Activated CD8-positive, alpha-beta T cell treated with anti-CD3 and anti-CD28 coated beads, Interleukin-2, amount 10 ng/mL, durations not matched to agents 7 days and 5 days (primary cell): ENCODE measurements around the gene FAM168A. TPM values are rescaled to one million over a fixed set of nuclear protein-coding genes. Genes with fewer than 3 reads are reported as not detected.

Experiments
- ATAC-seq: fragments of 150-1000 bp; cut with Tn5 transposase; one replicate; pipeline ENCODE4 v1.10.0; 2021; ENCODE audit warnings: moderate library complexity
- CTCF ChIA-PET: fragments of 350-600 bp; sonication (Branson Sonifier 250); formaldehyde crosslinking; loops from one replicate; lab custom pipeline; 2021; ENCODE audit warnings: antibody characterized with exemption; lab: Charles Lee
- POLR2A ChIA-PET: fragments of 350-600 bp; sonication (Branson Sonifier 250); formaldehyde crosslinking; loops from one replicate; lab custom pipeline; 2021; ENCODE audit warnings: antibody characterized with exemption; lab: Charles Lee
- DNase-seq: peaks from one replicate; pipeline ENCODE4 v3.0.0-alpha.2; 2020
- H3K27ac Mint-ChIP-seq: one replicate; pipeline ENCODE4 v1.8.0; 2021; ENCODE audit warnings: mild to moderate bottlenecking, mixed read lengths
- H3K27me3 Mint-ChIP-seq: one replicate; pipeline ENCODE4 v1.8.0; 2021; ENCODE audit warnings: low read depth, mixed read lengths
- H3K36me3 Mint-ChIP-seq: one replicate; pipeline ENCODE4 v1.8.0; 2021; ENCODE audit warnings: low read depth, mixed read lengths
- H3K4me1 Mint-ChIP-seq: one replicate; pipeline ENCODE4 v1.8.0; 2021; ENCODE audit warnings: low read depth, mixed read lengths
- H3K4me3 Mint-ChIP-seq: one replicate; pipeline ENCODE4 v1.8.0; 2021; ENCODE audit warnings: mild to moderate bottlenecking, mixed read lengths
- H3K9me3 Mint-ChIP-seq: one replicate; pipeline ENCODE4 v1.8.0; 2022; ENCODE audit warnings: mixed read lengths; ENCODE audit not compliant: insufficient read depth
- total RNA-seq, 2 experiments: library from RNA; stranded (reverse); gene quantifications; one replicate each; pipeline ENCODE4 v1.2.3, GENCODE V29; 2021

The FAM168A gene
- total RNA-seq, 2 experiments from 2014 or later, result 25.9 to 27.8 TPM

DNA sequence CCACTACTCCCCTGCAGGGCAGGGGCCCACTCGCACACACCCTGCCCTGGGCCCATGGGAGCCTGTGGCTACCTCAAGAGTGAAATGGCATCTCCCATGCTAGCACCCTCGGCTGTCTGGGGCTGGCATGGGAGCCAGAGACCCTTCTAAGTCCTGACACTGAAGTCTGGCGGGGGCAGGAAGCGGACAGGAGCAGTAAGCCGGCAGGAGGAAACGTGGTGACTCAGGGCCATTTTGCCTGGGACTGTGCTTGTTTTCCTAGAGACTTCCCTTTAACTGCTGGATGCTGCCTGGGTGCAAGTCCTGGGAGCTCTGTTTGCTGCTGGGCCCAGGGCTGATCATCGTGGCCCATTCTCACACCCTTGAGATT is 204.9 kb downstream of the FAM168A start:
- peaks cover 39% of the 10 kb centered on the region for H3K36me3 Mint-ChIP-seq
- H3K27ac Mint-ChIP-seq, result peak overlapping the region; percentile 69
- no peak for DNase-seq
- no peaks in the 10 kb centered on the region for H3K9me3 Mint-ChIP-seq
- peaks cover 22% of the 10 kb centered on the region for H3K4me1 Mint-ChIP-seq
- H3K27me3 Mint-ChIP-seq, result no peaks in the 10 kb centered on the region
- no peak overlapping the region for H3K4me3 Mint-ChIP-seq
- POLR2A ChIA-PET, result no interaction called here
- CTCF ChIA-PET, result interaction anchor here (0.7 to 3.6 kb wide), 23 partner anchors 8 to 268 kb away, joined by 3 to 101 read pairs (median 3); no protein-coding TSS in a partner anchor
- no peak for ATAC-seq

DNA sequence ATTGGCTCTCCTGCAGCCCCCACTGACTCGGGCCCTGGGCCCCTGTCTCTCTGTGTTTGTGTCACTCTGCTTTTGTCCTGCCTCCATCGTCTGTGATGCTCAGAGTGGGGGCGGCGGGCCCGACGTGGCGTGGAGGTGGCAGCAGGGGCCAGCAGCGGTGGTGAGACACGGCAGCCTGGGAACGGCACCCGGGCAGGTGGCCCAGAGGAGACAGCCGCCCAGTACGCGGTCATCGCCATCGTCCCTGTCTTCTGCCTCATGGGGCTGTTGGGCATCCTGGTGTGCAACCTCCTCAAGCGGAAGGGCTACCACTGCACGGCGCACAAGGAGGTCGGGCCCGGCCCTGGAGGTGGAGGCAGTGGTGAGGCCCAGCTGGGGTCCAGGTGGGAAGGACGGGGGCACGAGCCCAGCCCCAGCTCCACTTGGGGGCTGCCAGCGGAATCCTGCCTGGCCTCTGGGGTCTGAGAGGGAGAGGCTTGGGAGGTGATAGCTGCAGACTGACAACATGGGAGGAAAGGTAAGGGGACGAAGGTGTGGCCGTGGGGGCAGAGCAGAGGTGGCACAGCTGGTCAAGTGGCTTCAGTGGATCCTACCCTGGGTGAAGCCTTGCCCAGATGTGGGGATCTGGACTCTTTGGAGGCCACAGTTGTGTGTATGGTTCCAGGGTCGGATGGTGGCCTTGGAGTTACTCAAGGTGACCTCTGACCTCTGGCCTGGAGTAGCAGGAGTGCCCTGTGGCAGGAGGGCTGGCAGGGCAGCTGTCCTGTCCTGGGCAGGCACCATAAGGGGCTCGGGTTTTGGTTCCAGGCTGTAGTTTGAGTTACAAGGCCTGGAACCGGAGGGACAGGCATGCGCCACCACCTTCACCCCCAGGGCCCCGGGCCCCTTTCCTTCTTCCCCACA is 205.6 kb downstream of the FAM168A start:
- Mint-ChIP-seq H3K9me3 (no peaks in the 10 kb centered on the region), H3K4me3 (no peak overlapping the region), H3K4me1 (peaks cover 28% of the 10 kb centered on the region), H3K36me3 (peaks cover 38% of the 10 kb centered on the region), H3K27me3 (no peaks in the 10 kb centered on the region), H3K27ac (no peak overlapping the region)
- no peak for ATAC-seq
- POLR2A ChIA-PET, result no interaction called here
- no peak for DNase-seq
- CTCF ChIA-PET, result interaction anchor here (0.7 to 3.6 kb wide), 21 partner anchors 7 to 268 kb away, joined by 3 to 101 read pairs (median 4); no protein-coding TSS in a partner anchor

DNA sequence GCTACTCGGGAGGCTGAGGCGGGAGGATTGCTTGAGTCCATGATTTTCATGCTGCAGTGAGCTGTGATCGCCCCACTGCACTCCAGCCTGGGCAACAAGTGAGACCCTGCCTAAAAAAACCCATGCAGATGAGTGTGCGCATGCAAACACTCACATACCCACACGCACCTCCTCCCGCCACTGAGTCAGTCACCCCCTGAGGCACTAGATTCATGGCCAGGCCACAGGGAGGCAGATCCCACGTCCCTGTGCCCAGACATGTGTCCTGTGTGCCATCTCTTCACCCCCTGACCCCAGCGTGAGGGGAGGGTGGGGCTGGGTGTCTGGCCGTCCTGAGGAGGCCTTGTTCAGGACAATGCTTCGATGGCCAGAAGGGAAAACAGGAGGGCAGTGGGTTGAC is 206.2 kb downstream of the FAM168A start:
- CTCF ChIA-PET, result interaction anchor here (2.3 to 3.6 kb wide), 2 partner anchors 10 to 41 kb away, joined by 11 to 101 read pairs; no protein-coding TSS in a partner anchor
- H3K27ac Mint-ChIP-seq, result no peak overlapping the region
- H3K4me3 Mint-ChIP-seq, result no peak overlapping the region
- no peaks in the 10 kb centered on the region for H3K27me3 Mint-ChIP-seq
- H3K9me3 Mint-ChIP-seq, result no peaks in the 10 kb centered on the region
- peaks cover 35% of the 10 kb centered on the region for H3K36me3 Mint-ChIP-seq
- H3K4me1 Mint-ChIP-seq, result peaks cover 35% of the 10 kb centered on the region
- DNase-seq (no peak), ATAC-seq (no peak)
- POLR2A ChIA-PET, result no interaction called here

DNA sequence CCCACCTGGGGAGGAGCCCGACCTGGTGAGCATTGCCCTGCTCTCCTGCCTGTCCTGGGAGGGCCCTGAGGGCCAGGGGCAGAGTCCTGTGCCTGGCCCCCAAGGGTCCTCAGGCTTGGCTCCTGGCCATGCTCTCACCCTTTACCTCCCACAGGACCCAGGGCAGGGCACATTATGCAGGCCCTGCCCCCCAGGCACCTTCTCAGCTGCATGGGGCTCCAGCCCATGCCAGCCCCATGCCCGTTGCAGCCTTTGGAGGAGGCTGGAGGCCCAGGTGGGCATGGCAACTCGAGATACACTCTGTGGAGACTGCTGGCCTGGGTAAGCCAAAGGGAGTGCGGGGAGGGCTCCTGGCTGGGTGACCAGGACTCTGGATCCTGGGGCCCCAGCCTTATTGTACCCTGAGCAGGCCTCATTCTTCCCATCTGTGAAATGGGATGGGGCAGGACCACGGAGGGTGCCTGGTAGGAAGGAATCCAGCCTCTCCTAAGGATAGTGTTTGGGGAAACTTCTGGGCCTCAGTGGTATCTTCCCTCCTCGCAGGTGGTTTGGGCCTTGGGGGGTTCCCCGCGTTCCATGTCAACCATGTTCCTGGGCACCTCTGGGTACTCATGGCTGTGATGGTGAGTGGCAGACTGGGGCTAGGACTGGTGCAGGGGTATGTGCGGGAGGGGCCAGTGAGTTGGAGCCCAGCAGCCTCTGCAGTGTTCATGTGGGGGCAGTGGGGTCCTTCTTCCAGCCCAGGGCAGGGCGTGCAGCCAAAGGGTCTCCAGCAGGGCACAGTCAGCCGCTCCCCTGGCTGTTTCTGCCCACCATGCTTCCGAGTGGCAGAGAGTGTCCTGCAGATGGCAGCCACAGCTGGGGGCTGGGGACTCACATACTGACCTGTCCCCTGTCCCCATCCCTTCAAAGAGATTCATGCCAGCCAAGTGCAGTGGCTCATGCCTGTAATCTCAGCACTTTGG is 207.0 kb downstream of the FAM168A start:
- CTCF ChIA-PET, result interaction anchor here (1.4 kb wide), 1 partner anchor 41 kb away, joined by 3 read pairs; no protein-coding TSS in a partner anchor
- H3K36me3 Mint-ChIP-seq, result peaks cover 30% of the 10 kb centered on the region
- ATAC-seq, result no peak

DNA sequence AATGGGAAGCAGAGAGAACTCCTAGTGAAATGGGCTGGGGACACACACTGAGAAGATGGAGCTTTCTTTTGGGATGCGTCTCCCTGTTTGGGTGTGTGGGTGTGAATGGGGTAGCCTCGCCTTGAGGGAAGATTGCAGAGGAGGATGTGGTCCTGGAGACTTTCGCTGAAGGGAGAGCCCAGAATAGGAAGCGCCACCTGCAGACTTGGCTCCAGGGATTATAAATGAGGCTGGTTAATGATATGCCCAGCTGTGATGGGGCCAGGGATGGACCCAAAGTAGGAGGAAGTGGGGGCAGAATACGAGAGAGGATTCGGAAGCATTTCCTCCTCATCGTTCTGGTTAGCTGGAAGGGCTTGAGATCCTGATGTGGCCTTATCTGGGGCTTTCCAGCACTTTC is 208.0 kb downstream of the FAM168A start:
- peaks cover 26% of the 10 kb centered on the region for H3K36me3 Mint-ChIP-seq
- DNase-seq, result no peak
- ChIA-PET CTCF (interaction anchor here (1.4 to 9.1 kb wide), 2 partner anchors 38 to 40 kb away, joined by 3 to 75 read pairs; no protein-coding TSS in a partner anchor), POLR2A (interaction anchor here (1.7 kb wide), 1 partner anchor 13 kb away, joined by 3 read pairs; no protein-coding TSS in a partner anchor)
- H3K4me3 Mint-ChIP-seq, result no peak overlapping the region
- no peak overlapping the region for H3K27ac Mint-ChIP-seq
- no peaks in the 10 kb centered on the region for H3K27me3 Mint-ChIP-seq
- no peaks in the 10 kb centered on the region for H3K9me3 Mint-ChIP-seq
- H3K4me1 Mint-ChIP-seq, result peaks cover 52% of the 10 kb centered on the region
- no peak for ATAC-seq

More for the DNA sequence above, 207.0 kb downstream of the FAM168A start:
- Mint-ChIP-seq H3K4me1 (peaks cover 43% of the 10 kb centered on the region), H3K9me3 (no peaks in the 10 kb centered on the region), H3K27me3 (no peaks in the 10 kb centered on the region), H3K27ac (peak overlapping the region; percentile 34), H3K4me3 (no peak overlapping the region)
- no peak for DNase-seq
- POLR2A ChIA-PET, result no interaction called here

DNA sequence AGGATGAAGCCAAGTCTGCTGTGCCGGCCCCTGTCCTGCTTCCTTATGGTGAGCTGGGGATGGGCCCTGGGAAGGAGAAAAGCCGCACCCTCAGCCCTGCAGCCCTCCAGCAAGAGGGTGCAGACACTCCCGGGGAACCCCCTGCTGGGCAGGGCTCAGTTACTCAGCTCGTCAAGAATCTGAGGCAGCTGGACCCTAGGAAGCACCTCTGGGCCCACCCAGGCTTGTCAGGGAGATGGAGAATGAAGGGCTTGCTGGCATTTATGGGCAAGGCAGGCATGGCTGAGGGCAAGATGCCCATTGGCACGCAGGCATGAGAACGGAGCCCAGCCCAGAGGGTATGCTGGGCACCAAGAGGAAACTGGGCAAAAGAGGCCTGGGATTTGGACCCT is 208.8 kb downstream of the FAM168A start:
- peak overlapping the region; percentile 47 for H3K27ac Mint-ChIP-seq
- DNase-seq (no peak), ATAC-seq (no peak)
- no peak overlapping the region for H3K4me3 Mint-ChIP-seq
- ChIA-PET POLR2A (interaction anchor here (1.7 kb wide), 1 partner anchor 12 kb away, joined by 3 read pairs; no protein-coding TSS in a partner anchor), CTCF (interaction anchor here (1.0 to 9.1 kb wide), 4 partner anchors 29 to 82 kb away, joined by 3 to 75 read pairs (median 10); partner anchors contain the start of gene ARHGEF17)
- H3K27me3 Mint-ChIP-seq, result no peaks in the 10 kb centered on the region
- no peaks in the 10 kb centered on the region for H3K9me3 Mint-ChIP-seq
- peaks cover 60% of the 10 kb centered on the region for H3K4me1 Mint-ChIP-seq
- H3K36me3 Mint-ChIP-seq, result peaks cover 21% of the 10 kb centered on the region

DNA sequence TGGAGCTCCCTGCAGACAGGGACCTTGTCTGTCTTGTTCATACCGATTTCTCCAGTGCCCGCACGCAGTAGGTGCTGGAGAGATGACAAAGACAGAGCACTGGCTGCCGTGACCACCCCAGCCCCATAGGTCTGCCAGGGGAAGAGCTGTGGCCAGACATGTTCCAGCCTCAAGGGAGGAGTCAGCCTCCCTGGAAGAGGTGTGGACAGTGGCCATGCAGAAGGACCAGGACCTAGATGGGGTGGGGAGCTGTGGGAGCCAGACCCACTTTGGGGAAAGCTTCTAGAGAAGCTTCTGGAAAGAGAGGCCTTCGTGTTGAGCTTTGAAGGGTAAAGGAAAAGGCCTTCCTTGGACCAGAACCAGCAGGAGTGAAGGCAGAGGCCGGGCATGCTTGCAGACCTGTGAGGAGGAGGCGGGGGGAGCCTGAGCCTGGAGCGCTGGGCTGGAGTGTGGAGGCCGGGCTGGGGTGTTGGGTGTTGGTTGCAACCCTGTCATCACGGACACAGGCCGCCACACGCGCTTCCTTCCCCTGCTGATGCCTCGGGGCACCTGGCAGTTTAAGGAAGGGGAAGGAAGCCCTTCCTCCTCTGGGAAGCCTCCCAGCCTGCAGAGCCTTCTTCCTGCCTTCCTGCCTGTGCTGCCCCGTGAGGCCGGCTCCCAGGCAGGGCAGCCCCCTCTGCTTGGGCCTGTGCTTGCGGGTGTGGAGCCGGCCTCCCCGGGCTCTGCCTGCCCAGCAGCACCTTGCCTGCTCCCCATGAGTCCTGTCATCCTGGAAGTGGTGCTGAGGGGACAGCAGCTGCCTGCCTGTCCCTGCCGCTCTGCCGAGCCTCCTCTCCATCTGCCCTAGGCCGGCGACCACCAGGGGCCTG is 209.4 kb downstream of the FAM168A start:
- Mint-ChIP-seq H3K27ac (peak overlapping the region; percentile 94), H3K4me1 (peaks cover 66% of the 10 kb centered on the region), H3K36me3 (peaks cover 18% of the 10 kb centered on the region), H3K4me3 (no peak overlapping the region), H3K9me3 (no peaks in the 10 kb centered on the region), H3K27me3 (no peaks in the 10 kb centered on the region)
- ChIA-PET POLR2A (interaction anchor here (1.7 kb wide), 1 partner anchor 11 kb away, joined by 3 read pairs; no protein-coding TSS in a partner anchor), CTCF (interaction anchor here (1.0 to 9.1 kb wide), 3 partner anchors 28 to 82 kb away, joined by 3 to 75 read pairs (median 18); partner anchors contain the start of gene ARHGEF17)
- DNase-seq (no peak), ATAC-seq (no peak)

DNA sequence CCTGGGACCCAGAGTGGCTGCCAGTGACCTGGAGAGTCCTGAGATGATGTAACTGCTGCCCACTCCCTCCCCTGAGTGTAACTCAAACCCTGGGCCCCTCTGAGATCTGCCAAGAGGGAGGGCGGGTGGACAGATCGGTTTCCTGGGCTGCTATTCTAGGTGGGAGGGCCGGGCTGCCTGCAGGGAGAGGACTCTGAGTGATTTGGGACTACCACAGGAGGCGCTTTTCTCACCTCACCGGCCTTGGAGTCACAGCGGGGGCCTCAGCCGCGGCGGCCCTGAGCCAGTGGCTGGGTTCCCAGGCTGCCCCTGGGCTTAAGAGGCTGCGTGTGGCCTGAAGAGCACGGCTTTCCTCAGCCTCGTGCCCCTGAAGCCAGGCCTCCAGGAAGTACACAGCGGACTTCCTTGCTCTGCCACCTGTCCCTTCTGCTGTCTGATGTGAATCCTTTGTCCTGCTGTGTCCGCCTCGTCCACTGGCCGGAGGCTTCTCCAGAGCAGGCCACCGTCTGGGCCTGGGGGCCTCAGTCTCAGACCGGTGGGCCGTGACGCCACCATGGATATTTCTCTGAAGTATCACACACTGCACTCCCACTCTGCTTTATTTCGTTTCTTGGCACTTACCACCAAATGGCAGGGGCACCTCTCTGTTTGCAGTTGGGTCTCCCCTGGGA is 210.2 kb downstream of the FAM168A start:
- POLR2A ChIA-PET, result no interaction called here
- Mint-ChIP-seq H3K27me3 (no peaks in the 10 kb centered on the region), H3K9me3 (no peaks in the 10 kb centered on the region), H3K4me3 (no peak overlapping the region), H3K36me3 (peaks cover 18% of the 10 kb centered on the region), H3K27ac (peak overlapping the region; percentile 94), H3K4me1 (peaks cover 67% of the 10 kb centered on the region)
- ATAC-seq (no peak), DNase-seq (no peak)
- CTCF ChIA-PET, result interaction anchor here (5.8 to 9.1 kb wide), 2 partner anchors 36 to 81 kb away, joined by 18 to 75 read pairs; partner anchors contain the start of gene ARHGEF17

DNA sequence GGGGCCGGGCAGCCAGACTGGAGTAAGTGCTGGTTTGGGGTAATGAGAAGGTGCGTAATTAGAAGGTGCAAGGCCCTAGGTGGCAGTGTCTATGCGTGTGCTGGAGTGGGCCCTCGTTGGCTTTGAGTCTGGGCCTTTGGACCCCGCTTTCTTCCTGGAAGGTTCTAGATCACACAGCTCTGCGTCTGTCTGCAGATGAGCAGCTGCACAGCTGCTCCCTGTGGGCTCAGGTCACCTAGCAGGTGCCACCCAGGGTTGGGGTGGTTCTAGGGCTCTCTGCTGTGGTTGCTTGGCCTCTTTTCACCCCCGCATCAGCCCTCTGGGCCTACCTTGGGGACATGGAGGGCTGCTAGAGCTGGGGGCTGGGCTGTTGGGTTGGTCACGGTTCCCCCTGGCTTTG is 211.4 kb downstream of the FAM168A start:
- no peak overlapping the region for H3K4me3 Mint-ChIP-seq
- peaks cover 18% of the 10 kb centered on the region for H3K36me3 Mint-ChIP-seq
- peaks cover 75% of the 10 kb centered on the region for H3K4me1 Mint-ChIP-seq
- DNase-seq (no peak), ATAC-seq (no peak)
- peak overlapping the region; percentile 94 for H3K27ac Mint-ChIP-seq
- CTCF ChIA-PET, result interaction anchor here (5.8 to 9.1 kb wide), 2 partner anchors 35 to 80 kb away, joined by 18 to 75 read pairs; partner anchors contain the start of gene ARHGEF17
- H3K27me3 Mint-ChIP-seq, result no peaks in the 10 kb centered on the region
- POLR2A ChIA-PET, result interaction anchor here (1.2 kb wide), 1 partner anchor 9 kb away, joined by 5 read pairs; no protein-coding TSS in a partner anchor
- no peaks in the 10 kb centered on the region for H3K9me3 Mint-ChIP-seq

DNA sequence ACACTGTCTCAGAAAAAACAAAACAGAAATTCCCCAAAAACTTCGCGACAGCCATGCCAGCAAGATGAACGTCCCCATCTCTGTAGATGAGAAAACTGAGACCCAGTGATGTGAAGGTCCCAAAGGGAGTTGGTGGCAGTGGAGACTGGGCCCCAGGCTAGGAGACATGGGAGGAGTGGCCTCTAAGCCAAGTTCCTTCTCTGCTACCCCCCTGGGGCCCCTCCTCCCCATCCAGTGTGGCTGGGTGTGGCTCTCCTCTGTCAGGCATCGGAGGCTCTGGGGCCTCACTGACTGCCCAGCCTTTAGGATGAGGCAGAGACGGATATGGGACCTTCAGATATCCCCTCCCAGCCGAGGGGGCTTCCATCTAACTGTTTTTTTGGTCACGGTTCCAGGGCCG is 211.9 kb downstream of the FAM168A start:
- Mint-ChIP-seq H3K4me3 (no peak overlapping the region), H3K36me3 (peaks cover 18% of the 10 kb centered on the region), H3K4me1 (peaks cover 78% of the 10 kb centered on the region), H3K9me3 (no peaks in the 10 kb centered on the region), H3K27ac (peak overlapping the region; percentile 94), H3K27me3 (no peaks in the 10 kb centered on the region)
- ATAC-seq (no peak), DNase-seq (no peak)
- ChIA-PET POLR2A (interaction anchor here (1.2 kb wide), 1 partner anchor 8 kb away, joined by 5 read pairs; no protein-coding TSS in a partner anchor), CTCF (interaction anchor here (0.9 to 9.1 kb wide), 5 partner anchors 8 to 79 kb away, joined by 3 to 75 read pairs (median 18); partner anchors contain the start of gene ARHGEF17)
